ENCODE measurements around the gene DKKL1. TPM values are rescaled to one million over a fixed set of nuclear protein-coding genes. Genes with fewer than 3 reads are reported as not detected.
"Not testable (repeated sequence)": the region's sequence is repeated elsewhere in the genome, so short reads cannot be mapped to it uniquely, and the experiment has no call there.

Gene DKKL1
- total RNA-seq, 4 donors from 2014 or later: not detected

DNA sequence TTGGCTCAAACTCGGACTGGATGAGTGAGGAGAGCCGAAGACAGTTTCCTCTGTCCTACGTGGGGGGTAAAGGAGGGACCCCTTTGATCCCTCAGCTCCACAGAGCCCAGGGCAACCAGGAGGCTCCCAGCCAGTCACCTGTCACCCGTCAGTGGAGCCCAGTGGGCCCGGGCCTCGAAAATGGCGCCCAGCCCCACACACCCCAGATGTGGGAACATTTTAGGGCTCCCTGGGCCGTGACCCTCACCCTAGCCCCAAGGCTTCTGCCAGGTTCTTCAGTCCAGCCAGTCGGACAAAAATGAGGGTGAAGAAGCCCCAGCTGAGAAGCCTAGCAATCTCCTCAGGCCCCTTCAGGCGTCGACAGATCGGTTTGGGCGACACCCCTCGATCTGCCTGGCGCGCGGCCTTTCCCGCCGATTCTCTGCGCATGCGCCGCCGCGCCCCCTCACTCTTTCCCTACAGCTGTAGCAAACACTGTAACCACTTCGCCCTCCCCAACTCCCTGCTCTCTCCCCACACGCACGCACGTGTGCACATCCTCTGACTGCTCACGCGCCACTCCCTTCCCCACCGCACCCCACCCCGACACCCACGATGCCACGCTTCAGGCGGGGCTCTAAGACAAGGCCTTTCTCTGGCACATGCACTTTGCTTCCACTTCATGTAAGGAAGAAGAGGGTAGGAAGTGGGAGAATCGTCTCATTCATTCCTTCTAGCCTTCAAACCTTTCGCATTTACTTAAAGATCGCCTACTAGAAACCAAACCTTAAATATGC, 38.7 kb upstream of the DKKL1 start, which contains the start of gene SLC6A16:
Gene SLC6A16, minus strand, starts transcription at position 391 of the 776 bp plus-strand sequence. CDS start 13,844 bp downstream, outside the sequence.
- Histone ChIP-seq H3K4me1 (peaks cover 0 to 4% (median 0%) of the 10 kb centered on the region in 4 donors), H3K36me3 (peaks cover 0 to 15% (median 0%) of the 10 kb centered on the region in 3 donors), H3K9me3 (peaks cover 0 to 30% (median 13%) of the 10 kb centered on the region in 4 donors), H3K27me3 (no peaks in the 10 kb centered on the region), H3K27ac (no peak within 1 kb of the TSS), H3K4me3 (no peak within 1 kb of the TSS)
- TF ChIP-seq POLR2A (IDR thresholded peaks at IDR 0.05): no peak
- no peak for TF ChIP-seq EP300 (IDR thresholded peaks at IDR 0.05)
- TF ChIP-seq, protein P1, sequence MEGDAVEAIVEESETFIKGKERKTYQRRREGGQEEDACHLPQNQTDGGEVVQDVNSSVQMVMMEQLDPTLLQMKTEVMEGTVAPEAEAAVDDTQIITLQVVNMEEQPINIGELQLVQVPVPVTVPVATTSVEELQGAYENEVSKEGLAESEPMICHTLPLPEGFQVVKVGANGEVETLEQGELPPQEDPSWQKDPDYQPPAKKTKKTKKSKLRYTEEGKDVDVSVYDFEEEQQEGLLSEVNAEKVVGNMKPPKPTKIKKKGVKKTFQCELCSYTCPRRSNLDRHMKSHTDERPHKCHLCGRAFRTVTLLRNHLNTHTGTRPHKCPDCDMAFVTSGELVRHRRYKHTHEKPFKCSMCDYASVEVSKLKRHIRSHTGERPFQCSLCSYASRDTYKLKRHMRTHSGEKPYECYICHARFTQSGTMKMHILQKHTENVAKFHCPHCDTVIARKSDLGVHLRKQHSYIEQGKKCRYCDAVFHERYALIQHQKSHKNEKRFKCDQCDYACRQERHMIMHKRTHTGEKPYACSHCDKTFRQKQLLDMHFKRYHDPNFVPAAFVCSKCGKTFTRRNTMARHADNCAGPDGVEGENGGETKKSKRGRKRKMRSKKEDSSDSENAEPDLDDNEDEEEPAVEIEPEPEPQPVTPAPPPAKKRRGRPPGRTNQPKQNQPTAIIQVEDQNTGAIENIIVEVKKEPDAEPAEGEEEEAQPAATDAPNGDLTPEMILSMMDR (IDR thresholded peaks at IDR 0.05): no peak
- no peak for DNase-seq (ENCODE audit: low spot score in 2 of 2)
- 93 to 94% methylated on average over 38 of the region's 38 CpGs for WGBS, 2 donors

DNA sequence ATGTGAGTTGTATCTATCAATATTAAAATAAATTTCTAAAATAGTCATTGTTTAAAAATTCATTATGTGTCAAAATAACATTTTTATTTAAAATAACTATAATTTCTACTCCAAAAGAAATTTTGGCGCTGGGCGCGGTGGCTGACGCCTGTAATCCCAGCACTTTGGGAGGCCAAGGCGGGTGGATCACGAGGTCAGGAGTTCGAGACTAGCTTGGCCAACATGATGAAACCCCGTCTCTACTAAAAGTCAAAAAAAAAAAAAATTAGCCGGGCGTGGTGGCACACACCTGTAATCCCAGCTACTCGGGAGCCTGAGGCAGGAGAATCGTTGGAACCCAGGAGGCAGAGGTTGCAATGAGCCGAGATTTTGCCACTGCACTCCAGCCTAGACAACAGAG, 37.9 kb upstream of the DKKL1 start:
- WGBS, 2 donors: 96% methylated on average over 13 of the region's 13 CpGs

DNA sequence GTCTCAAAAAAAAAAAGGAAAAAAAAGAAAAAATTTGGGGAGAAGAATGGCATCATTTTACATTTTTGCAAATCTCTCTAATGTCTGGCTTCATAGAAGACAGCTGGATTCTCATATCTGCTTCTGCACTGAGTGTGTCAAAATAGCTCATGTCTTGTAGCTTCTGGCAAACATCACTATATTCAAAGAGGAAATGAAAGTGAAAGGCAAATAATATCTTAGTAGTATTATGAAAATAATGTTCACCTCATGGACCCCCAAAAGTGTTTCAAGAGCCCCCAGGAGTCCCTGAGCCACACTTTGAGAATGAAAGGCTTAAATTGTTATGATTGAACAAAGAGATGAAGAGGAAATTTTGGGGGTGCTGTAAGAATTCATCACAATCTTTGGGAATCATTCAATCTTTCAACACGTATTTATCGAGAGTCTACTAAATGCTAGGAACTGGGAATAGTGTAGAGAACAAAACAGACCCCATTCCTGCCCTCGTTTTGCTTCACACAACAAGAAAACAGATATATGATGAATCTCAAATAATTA, 37.4 kb upstream of the DKKL1 start:
- Histone ChIP-seq H3K27me3 (no peaks in the 10 kb centered on the region), H3K9me3 (peaks cover 0 to 19% (median 7%) of the 10 kb centered on the region in 4 donors), H3K36me3 (peaks cover 0 to 11% (median 0%) of the 10 kb centered on the region in 3 donors), H3K4me1 (peaks cover 0 to 4% (median 0%) of the 10 kb centered on the region in 4 donors), H3K27ac (no peak overlapping the region), H3K4me3 (no peak overlapping the region)
- WGBS, 2 donors: 88 to 93% methylated on average over 3 of the region's 3 CpGs
- TF ChIP-seq EP300 (IDR thresholded peaks at IDR 0.05) (no peak), POLR2A (IDR thresholded peaks at IDR 0.05) (no peak)
- TF ChIP-seq, protein P1 (IDR thresholded peaks at IDR 0.05): no peak
- DNase-seq (ENCODE audit: low spot score in 2 of 2): no peak

More for the DNA sequence above, 37.9 kb upstream of the DKKL1 start:
- DNase-seq (ENCODE audit: low spot score in 2 of 2); H3K27ac ChIP-seq; H3K4me3 ChIP-seq; H3K4me1 ChIP-seq; H3K27me3 ChIP-seq: not testable (repeated sequence)
- H3K9me3 ChIP-seq: peaks cover 0 to 23% (median 9%) of the 10 kb centered on the region in 4 donors
- peaks cover 0 to 12% (median 0%) of the 10 kb centered on the region in 3 donors for H3K36me3 ChIP-seq

- H3K27ac ChIP-seq: no peak overlapping the region
- DNase-seq (ENCODE audit: low spot score in 2 of 2): no peak
- no peaks in the 10 kb centered on the region for H3K27me3 ChIP-seq
- H3K4me1 ChIP-seq: peaks cover 0 to 4% (median 0%) of the 10 kb centered on the region in 4 donors
- TF ChIP-seq, protein P1 (IDR thresholded peaks at IDR 0.05): peak; percentile 21 to 50 (median 27)
- no peak for TF ChIP-seq EP300 (IDR thresholded peaks at IDR 0.05)
- no peak for TF ChIP-seq POLR2A (IDR thresholded peaks at IDR 0.05)
- H3K36me3 ChIP-seq: peaks cover 0 to 10% (median 0%) of the 10 kb centered on the region in 3 donors
- WGBS, 2 donors: 43 to 53% methylated on average over 2 of the region's 2 CpGs
- H3K9me3 ChIP-seq: peaks cover 0 to 4% (median under 1%) of the 10 kb centered on the region in 4 donors
- no peak overlapping the region for H3K4me3 ChIP-seq
Observed at GRCh38 chr19:49327878-49328544, 35.7 kb upstream of the DKKL1 start.

GRCh38 chr19:49328741-49329140, 34.9 kb upstream of the DKKL1 start:
- WGBS, 2 donors: 90% methylated on average over 2 of the region's 2 CpGs
- no peak for DNase-seq (ENCODE audit: low spot score in 2 of 2)
- peaks cover 0 to 4% (median 0%) of the 10 kb centered on the region in 4 donors for H3K4me1 ChIP-seq
- peaks cover 0 to 10% (median 0%) of the 10 kb centered on the region in 3 donors for H3K36me3 ChIP-seq
- no peak overlapping the region for H3K4me3 ChIP-seq
- H3K27me3 ChIP-seq: no peaks in the 10 kb centered on the region
- H3K27ac ChIP-seq: no peak overlapping the region
- no peaks in the 10 kb centered on the region for H3K9me3 ChIP-seq
- TF ChIP-seq EP300 (IDR thresholded peaks at IDR 0.05) (no peak), POLR2A (IDR thresholded peaks at IDR 0.05) (no peak)
- TF ChIP-seq, protein P1 (IDR thresholded peaks at IDR 0.05): no peak

- 94 to 96% methylated on average over 4 of the region's 4 CpGs for WGBS, 2 donors
- DNase-seq (ENCODE audit: low spot score in 2 of 2); H3K36me3 ChIP-seq; H3K4me3 ChIP-seq; H3K4me1 ChIP-seq; H3K9me3 ChIP-seq; H3K27ac ChIP-seq; H3K27me3 ChIP-seq: not testable (repeated sequence)
Observed at GRCh38 chr19:49331187-49331586, 32.5 kb upstream of the DKKL1 start.
